ENCODE measurements around the gene ACTR1A.

ACTR1A gene

GRCh38 chr10:102493771-102494170, 8.7 kb downstream of the ACTR1A start:
- Histone ChIP-seq H2BK12ac (ENCODE audit: low read length in 2 of 2) (no peak overlapping the region), H2BK120ac (ENCODE audit: low read depth, low read length) (no peak overlapping the region), H3K18ac (ENCODE audit: low read depth in 1 of 2, low read length in 2 of 2) (no peak overlapping the region), H3K9me3 (ENCODE audit: control insufficient read depth, low read length) (no peaks in the 10 kb centered on the region), H2AK5ac (ENCODE audit: low read length, severe bottlenecking) (no peak overlapping the region), H3K4me1 (ENCODE audit: control insufficient read depth, insufficient read depth, low read depth, low read length) (peaks cover 15% of the 10 kb centered on the region), H3K79me1 (replicated peaks; ENCODE audit: low read length, poor library complexity, severe bottlenecking) (peaks cover 1% of the 10 kb centered on the region), H3K27me3 (ENCODE audit: control insufficient read depth in 1 of 2, insufficient read depth in 1 of 2, low read length in 2 of 2) (no peaks in the 10 kb centered on the region), H4K8ac (ENCODE audit: low read length) (no peak overlapping the region), H3K36me3 (ENCODE audit: control insufficient read depth in 1 of 2, insufficient read depth in 2 of 2, low read depth in 1 of 2, low read length in 2 of 2) (peaks cover 23 to 32% of the 10 kb centered on the region in 2 experiments), H3K4me3 (ENCODE audit: insufficient read depth in 1 of 2, low read depth in 1 of 2, low read length in 2 of 2) (no peak overlapping the region), H3K23ac (ENCODE audit: low read length in 2 of 2) (peak overlapping the region in 1 of 2 experiments; percentile 67), H3K14ac (ENCODE audit: low read length in 2 of 2) (no peak overlapping the region), H3K9ac (ENCODE audit: low read length) (peak overlapping the region; percentile 5), H2BK15ac (ENCODE audit: low read depth, poor library complexity, severe bottlenecking) (no peak overlapping the region), H2AFZ (ENCODE audit: low read depth, low read length) (no peak overlapping the region), H2BK5ac (ENCODE audit: low read depth, low read length, poor library complexity, severe bottlenecking) (no peak overlapping the region), H3K27ac (ENCODE audit: low read length, poor library complexity, severe bottlenecking) (no peak overlapping the region), H4K91ac (ENCODE audit: low read length) (no peak overlapping the region), H3K4me2 (ENCODE audit: low read length, poor library complexity, severe bottlenecking) (no peak overlapping the region), H3K4ac (ENCODE audit: low read depth in 1 of 2, low read length in 2 of 2) (no peak overlapping the region)
- no peak for DNase-seq
- 98% methylated on average over 2 of the region's 2 CpGs for WGBS

GRCh38 chr10:102492983-102493382, 9.5 kb downstream of the ACTR1A start:
- H2AFZ ChIP-seq (ENCODE audit: low read depth, low read length), result no peak overlapping the region
- no peak overlapping the region for H4K91ac ChIP-seq (ENCODE audit: low read length)
- no peak overlapping the region for H3K27ac ChIP-seq (ENCODE audit: low read length, poor library complexity, severe bottlenecking)
- WGBS, result 81% methylated on average over 2 of the region's 2 CpGs
- H3K4ac ChIP-seq (ENCODE audit: low read depth in 1 of 2, low read length in 2 of 2), result no peak overlapping the region
- peaks cover 15% of the 10 kb centered on the region for H3K4me1 ChIP-seq (ENCODE audit: control insufficient read depth, insufficient read depth, low read depth, low read length)
- no peak overlapping the region for H2AK5ac ChIP-seq (ENCODE audit: low read length, severe bottlenecking)
- peak overlapping the region in 1 of 2 experiments; percentile 8 for H3K4me3 ChIP-seq (ENCODE audit: insufficient read depth in 1 of 2, low read depth in 1 of 2, low read length in 2 of 2)
- peaks cover 31 to 40% of the 10 kb centered on the region in 2 experiments for H3K36me3 ChIP-seq (ENCODE audit: control insufficient read depth in 1 of 2, insufficient read depth in 2 of 2, low read depth in 1 of 2, low read length in 2 of 2)
- no peak for DNase-seq
- no peak overlapping the region for H2BK5ac ChIP-seq (ENCODE audit: low read depth, low read length, poor library complexity, severe bottlenecking)
- no peak overlapping the region for H2BK120ac ChIP-seq (ENCODE audit: low read depth, low read length)
- H3K4me2 ChIP-seq (ENCODE audit: low read length, poor library complexity, severe bottlenecking), result no peak overlapping the region
- peak overlapping the region; percentile 5 for H3K9ac ChIP-seq (ENCODE audit: low read length)
- no peak overlapping the region for H2BK15ac ChIP-seq (ENCODE audit: low read depth, poor library complexity, severe bottlenecking)
- H4K8ac ChIP-seq (ENCODE audit: low read length), result no peak overlapping the region
- no peaks in the 10 kb centered on the region for H3K9me3 ChIP-seq (ENCODE audit: control insufficient read depth, low read length)
- no peak overlapping the region for H3K18ac ChIP-seq (ENCODE audit: low read depth in 1 of 2, low read length in 2 of 2)
- H3K79me1 ChIP-seq (replicated peaks; ENCODE audit: low read length, poor library complexity, severe bottlenecking), result peaks cover 6% of the 10 kb centered on the region
- H3K27me3 ChIP-seq (ENCODE audit: control insufficient read depth in 1 of 2, insufficient read depth in 1 of 2, low read length in 2 of 2), result no peaks in the 10 kb centered on the region
- H3K14ac ChIP-seq (ENCODE audit: low read length in 2 of 2), result no peak overlapping the region
- no peak overlapping the region for H2BK12ac ChIP-seq (ENCODE audit: low read length in 2 of 2)
- no peak overlapping the region for H3K23ac ChIP-seq (ENCODE audit: low read length in 2 of 2)

GRCh38 chr10:102492344-102492939, 10.1 kb downstream of the ACTR1A start:
- Histone ChIP-seq H2AK5ac (ENCODE audit: low read length, severe bottlenecking) (no peak overlapping the region), H2AFZ (ENCODE audit: low read depth, low read length) (no peak overlapping the region), H3K36me3 (ENCODE audit: control insufficient read depth in 1 of 2, insufficient read depth in 2 of 2, low read depth in 1 of 2, low read length in 2 of 2) (peaks cover 35 to 43% of the 10 kb centered on the region in 2 experiments), H3K27ac (ENCODE audit: low read length, poor library complexity, severe bottlenecking) (no peak overlapping the region), H3K18ac (ENCODE audit: low read depth in 1 of 2, low read length in 2 of 2) (no peak overlapping the region), H2BK5ac (ENCODE audit: low read depth, low read length, poor library complexity, severe bottlenecking) (no peak overlapping the region), H3K27me3 (ENCODE audit: control insufficient read depth in 1 of 2, insufficient read depth in 1 of 2, low read length in 2 of 2) (no peaks in the 10 kb centered on the region), H3K14ac (ENCODE audit: low read length in 2 of 2) (no peak overlapping the region), H2BK12ac (ENCODE audit: low read length in 2 of 2) (no peak overlapping the region), H3K4me2 (ENCODE audit: low read length, poor library complexity, severe bottlenecking) (no peak overlapping the region), H3K9me3 (ENCODE audit: control insufficient read depth, low read length) (no peaks in the 10 kb centered on the region), H4K8ac (ENCODE audit: low read length) (no peak overlapping the region), H3K23ac (ENCODE audit: low read length in 2 of 2) (no peak overlapping the region), H3K4me1 (ENCODE audit: control insufficient read depth, insufficient read depth, low read depth, low read length) (peaks cover 15% of the 10 kb centered on the region), H3K4me3 (ENCODE audit: insufficient read depth in 1 of 2, low read depth in 1 of 2, low read length in 2 of 2) (no peak overlapping the region), H3K4ac (ENCODE audit: low read depth in 1 of 2, low read length in 2 of 2) (no peak overlapping the region), H3K9ac (ENCODE audit: low read length) (peak overlapping the region; percentile 5), H3K79me1 (replicated peaks; ENCODE audit: low read length, poor library complexity, severe bottlenecking) (peaks cover 6% of the 10 kb centered on the region), H4K91ac (ENCODE audit: low read length) (no peak overlapping the region), H2BK120ac (ENCODE audit: low read depth, low read length) (no peak overlapping the region), H2BK15ac (ENCODE audit: low read depth, poor library complexity, severe bottlenecking) (no peak overlapping the region)
- no peak for DNase-seq
- 97% methylated on average over 5 of the region's 7 CpGs for WGBS

GRCh38 chr10:102491136-102491535, 11.4 kb downstream of the ACTR1A start:
- no peak overlapping the region for H2BK5ac ChIP-seq (ENCODE audit: low read depth, low read length, poor library complexity, severe bottlenecking)

More at GRCh38 chr10:102491136-102491535, 11.4 kb downstream of the ACTR1A start:
- H2BK15ac ChIP-seq (ENCODE audit: low read depth, poor library complexity, severe bottlenecking), result no peak overlapping the region
- H3K27me3 ChIP-seq (ENCODE audit: control insufficient read depth in 1 of 2, insufficient read depth in 1 of 2, low read length in 2 of 2), result no peaks in the 10 kb centered on the region
- H3K36me3 ChIP-seq (ENCODE audit: control insufficient read depth in 1 of 2, insufficient read depth in 2 of 2, low read depth in 1 of 2, low read length in 2 of 2), result peaks cover 47 to 51% of the 10 kb centered on the region in 2 experiments
- H4K8ac ChIP-seq (ENCODE audit: low read length), result no peak overlapping the region
- no peak overlapping the region for H3K4me2 ChIP-seq (ENCODE audit: low read length, poor library complexity, severe bottlenecking)
- no peak overlapping the region for H2BK120ac ChIP-seq (ENCODE audit: low read depth, low read length)
- H3K23ac ChIP-seq (ENCODE audit: low read length in 2 of 2), result no peak overlapping the region
- no peak overlapping the region for H3K4ac ChIP-seq (ENCODE audit: low read depth in 1 of 2, low read length in 2 of 2)
- no peak overlapping the region for H2BK12ac ChIP-seq (ENCODE audit: low read length in 2 of 2)
- no peaks in the 10 kb centered on the region for H3K9me3 ChIP-seq (ENCODE audit: control insufficient read depth, low read length)
- peaks cover 14% of the 10 kb centered on the region for H3K4me1 ChIP-seq (ENCODE audit: control insufficient read depth, insufficient read depth, low read depth, low read length)
- WGBS, result 100% methylated on average over 2 of the region's 4 CpGs
- no peak overlapping the region for H2AK5ac ChIP-seq (ENCODE audit: low read length, severe bottlenecking)
- no peak overlapping the region for H3K27ac ChIP-seq (ENCODE audit: low read length, poor library complexity, severe bottlenecking)
- H2AFZ ChIP-seq (ENCODE audit: low read depth, low read length), result no peak overlapping the region
- H3K18ac ChIP-seq (ENCODE audit: low read depth in 1 of 2, low read length in 2 of 2), result no peak overlapping the region
- H3K14ac ChIP-seq (ENCODE audit: low read length in 2 of 2), result no peak overlapping the region
- peaks cover 13% of the 10 kb centered on the region for H3K79me1 ChIP-seq (replicated peaks; ENCODE audit: low read length, poor library complexity, severe bottlenecking)
- no peak overlapping the region for H3K9ac ChIP-seq (ENCODE audit: low read length)
- H3K4me3 ChIP-seq (ENCODE audit: insufficient read depth in 1 of 2, low read depth in 1 of 2, low read length in 2 of 2), result no peak overlapping the region
- H4K91ac ChIP-seq (ENCODE audit: low read length), result no peak overlapping the region
- no peak for DNase-seq
